Keratinocyte (primary cell): ENCODE data around the gene QSOX1.

ENCODE experiments used
- EZH2 ChIP-seq: IDR thresholded peaks from one replicate; pipeline ENCODE4 v1.6.1; 2012; ENCODE audit warnings: inconsistent platforms, mild to moderate bottlenecking, low read length, moderate library complexity
- TF ChIP-seq, protein P1 (sequence below), 3 experiments: IDR thresholded peaks in 1 of 3; conservative IDR thresholded peaks in 1 of 3; optimal IDR thresholded peaks in 1 of 3; 2 replicates in 2 of 3; 3 replicates in 1 of 3; pipeline versions ENCODE3 to v1.5.1; 2011; ENCODE audit warnings: low read length in 3 of 3, mild to moderate bottlenecking in 3 of 3, moderate library complexity in 2 of 3, control low read depth in 1 of 3, inconsistent platforms in 1 of 3; ENCODE audit not compliant: insufficient read depth in 2 of 3; ENCODE audit errors: extremely low read depth in 1 of 3

- no peak for TF ChIP-seq EZH2
- TF ChIP-seq, protein P1, sequence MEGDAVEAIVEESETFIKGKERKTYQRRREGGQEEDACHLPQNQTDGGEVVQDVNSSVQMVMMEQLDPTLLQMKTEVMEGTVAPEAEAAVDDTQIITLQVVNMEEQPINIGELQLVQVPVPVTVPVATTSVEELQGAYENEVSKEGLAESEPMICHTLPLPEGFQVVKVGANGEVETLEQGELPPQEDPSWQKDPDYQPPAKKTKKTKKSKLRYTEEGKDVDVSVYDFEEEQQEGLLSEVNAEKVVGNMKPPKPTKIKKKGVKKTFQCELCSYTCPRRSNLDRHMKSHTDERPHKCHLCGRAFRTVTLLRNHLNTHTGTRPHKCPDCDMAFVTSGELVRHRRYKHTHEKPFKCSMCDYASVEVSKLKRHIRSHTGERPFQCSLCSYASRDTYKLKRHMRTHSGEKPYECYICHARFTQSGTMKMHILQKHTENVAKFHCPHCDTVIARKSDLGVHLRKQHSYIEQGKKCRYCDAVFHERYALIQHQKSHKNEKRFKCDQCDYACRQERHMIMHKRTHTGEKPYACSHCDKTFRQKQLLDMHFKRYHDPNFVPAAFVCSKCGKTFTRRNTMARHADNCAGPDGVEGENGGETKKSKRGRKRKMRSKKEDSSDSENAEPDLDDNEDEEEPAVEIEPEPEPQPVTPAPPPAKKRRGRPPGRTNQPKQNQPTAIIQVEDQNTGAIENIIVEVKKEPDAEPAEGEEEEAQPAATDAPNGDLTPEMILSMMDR (optimal IDR thresholded peaks at IDR 0.05 in 1 of 3, IDR thresholded peaks at IDR 0.05 in 1 of 3, conservative IDR thresholded peaks at IDR 0.05 in 1 of 3; ENCODE audit: extremely low read depth in 1 of 3, insufficient read depth in 2 of 3, low read length in 3 of 3): no peak
Observed at GRCh38 chr1:180135535-180135934, 19.1 kb upstream of the QSOX1 start.
